HG02759 (cell line): ENCODE measurements around the gene LILRB2.
"Not testable (repeated sequence)": the region's sequence is repeated elsewhere in the genome, so short reads cannot be mapped to it uniquely, and the experiment has no call there.

Experiments used
- ATAC-seq: cut with Tn5 transposase; IDR thresholded peaks from one replicate; pipeline ENCODE4 v1.9.1; 2021; ENCODE audit warnings: mild to moderate bottlenecking, moderate library complexity; ENCODE audit not compliant: unreplicated experiment

LILRB2 gene

DNA sequence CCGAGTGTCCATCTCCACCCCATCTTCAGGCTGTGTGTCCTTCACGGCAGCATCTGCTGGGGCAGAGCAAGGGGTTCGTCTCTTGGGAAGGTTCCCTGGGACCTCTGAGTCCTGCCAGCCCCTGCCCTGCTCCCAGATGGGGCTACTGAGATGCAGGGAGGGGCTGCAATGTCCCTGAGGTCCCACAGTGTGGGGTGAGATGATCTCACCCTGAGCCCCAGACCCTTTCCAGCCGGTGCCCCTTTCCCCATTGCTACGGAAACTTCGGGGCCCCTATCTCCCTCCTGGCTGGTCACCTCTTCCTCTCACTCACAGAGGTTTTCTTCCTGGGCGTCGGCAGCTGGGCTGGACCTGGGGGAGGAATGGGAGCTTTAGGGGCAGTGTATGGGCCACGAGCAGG, 5.0 kb downstream of the LILRB2 start:
- ATAC-seq, result no peak

DNA sequence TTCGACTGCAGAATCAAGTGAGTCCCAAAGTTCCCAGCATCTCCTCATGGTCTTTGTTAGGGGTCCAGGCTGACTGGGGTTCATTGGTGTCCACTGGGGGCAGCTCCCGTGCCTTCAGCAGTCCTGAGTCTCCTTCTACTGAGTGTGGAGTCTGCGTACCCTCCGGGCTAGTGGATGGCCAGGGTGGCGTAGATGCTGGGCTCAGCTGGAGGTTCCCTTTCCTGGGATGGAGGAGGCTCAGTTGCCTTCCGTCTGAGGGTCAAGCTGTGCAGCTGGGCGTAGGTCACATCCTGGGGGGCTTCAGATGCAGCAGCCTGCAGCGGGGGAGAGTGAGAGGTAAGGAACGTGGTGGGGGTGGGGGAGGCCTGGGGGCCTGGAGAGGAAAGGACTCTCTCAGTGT, 6.4 kb downstream of the LILRB2 start:
- ATAC-seq, result not testable (repeated sequence)

DNA sequence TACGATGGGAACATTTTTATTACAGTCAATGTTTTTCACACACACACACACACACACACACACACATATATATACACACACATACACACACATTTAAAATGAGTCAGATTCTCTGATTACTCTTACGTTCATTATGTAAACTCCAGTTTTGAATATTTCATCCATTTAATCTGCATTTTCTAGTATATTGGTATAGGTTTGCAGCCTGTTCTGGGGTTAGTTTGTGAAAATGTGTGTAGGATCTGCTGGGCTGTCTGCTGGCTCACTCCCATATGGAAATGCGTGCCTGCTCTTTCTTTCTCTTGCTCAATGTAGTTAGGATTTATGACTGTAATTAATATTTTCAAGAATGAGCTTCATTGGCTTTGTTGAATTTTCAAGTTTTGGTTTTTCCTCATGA, 7.1 kb downstream of the LILRB2 start:
- no peak for ATAC-seq

DNA sequence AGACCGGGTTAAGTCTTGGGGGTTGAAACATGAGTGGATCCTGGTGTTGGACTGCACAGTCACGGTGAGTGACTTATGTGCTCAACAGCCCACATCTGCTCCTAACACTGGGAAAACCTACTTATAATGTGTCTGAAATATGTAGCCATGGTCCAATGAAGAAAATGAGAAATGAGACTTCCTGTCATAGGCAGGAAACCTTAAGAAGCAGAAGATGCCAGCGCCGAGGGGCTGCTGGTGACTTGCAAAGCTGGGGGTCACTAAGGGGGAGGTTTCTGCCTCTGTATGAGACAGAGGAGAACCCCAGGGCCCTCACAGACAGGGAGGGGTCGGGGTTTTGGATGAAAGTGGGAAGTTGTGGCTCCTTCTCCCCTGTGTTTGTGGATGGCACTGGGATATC, 8.7 kb downstream of the LILRB2 start:
- not testable (repeated sequence) for ATAC-seq

DNA sequence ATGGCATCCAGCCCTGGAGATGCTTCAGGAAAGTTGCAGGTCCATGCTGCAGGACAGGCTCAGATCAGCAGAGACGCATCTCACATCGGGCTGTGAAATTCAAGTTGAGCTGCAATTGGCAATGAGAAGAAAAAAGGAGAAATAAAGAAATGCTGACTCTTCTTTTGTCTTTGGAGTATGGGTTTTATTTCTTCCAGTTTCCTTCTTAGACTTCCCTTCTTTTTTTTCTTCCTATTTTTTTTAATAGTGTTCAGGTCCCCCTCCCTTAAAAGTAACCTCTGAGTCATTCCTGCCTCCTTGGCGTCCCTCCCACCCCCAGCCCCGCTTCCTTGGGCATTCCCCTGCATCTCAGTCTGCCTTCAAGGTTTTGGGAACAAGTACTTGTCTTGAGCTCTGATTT, 9.3 kb downstream of the LILRB2 start:
- ATAC-seq, result not testable (repeated sequence)

DNA sequence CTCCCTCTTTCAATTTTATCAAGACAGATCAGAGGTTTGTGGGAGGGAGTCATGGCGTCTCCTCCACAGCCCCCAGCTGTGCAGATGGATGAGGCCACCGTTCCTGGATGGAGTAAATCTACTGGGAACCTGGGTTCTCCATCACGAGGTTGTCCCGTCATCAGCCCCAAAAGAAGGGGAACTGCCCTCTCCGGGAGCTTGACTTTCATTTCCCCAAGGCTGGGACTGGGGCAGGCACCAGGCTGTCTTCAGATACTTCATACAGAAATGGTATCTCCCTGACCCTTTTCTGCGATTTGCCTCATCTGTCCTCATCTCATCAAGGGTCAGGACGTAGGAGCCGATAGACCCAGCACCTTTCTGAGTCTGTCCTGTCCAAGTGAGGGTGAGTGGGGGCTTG, 9.8 kb downstream of the LILRB2 start:
- no peak for ATAC-seq

GRCh38 chr19:54268936-54269335, 12.0 kb downstream of the LILRB2 start:
- ATAC-seq, result no peak

GRCh38 chr19:54266133-54266532, 14.8 kb downstream of the LILRB2 start:
- ATAC-seq, result no peak

- no peak for ATAC-seq
Observed at GRCh38 chr19:54262470-54262869, 18.4 kb downstream of the LILRB2 start.

DNA sequence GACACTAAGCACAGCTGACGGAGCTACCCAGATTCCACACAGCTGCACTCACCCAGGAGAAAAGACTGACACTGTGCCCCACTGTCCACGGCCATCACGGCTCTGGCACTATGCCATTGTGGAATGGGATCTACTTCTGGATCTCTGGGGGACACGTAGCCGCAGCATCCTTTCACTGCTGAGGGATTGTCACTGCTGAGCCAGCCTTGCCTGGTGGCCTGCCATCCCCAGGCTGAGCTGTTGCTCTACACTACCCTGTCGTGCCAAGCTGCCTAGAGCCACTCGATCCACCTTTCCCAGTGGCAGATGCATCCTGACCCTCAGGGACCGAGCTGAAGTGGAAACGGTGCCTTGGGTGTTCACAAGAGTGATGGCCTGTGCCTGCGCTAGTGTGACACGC, 18.8 kb downstream of the LILRB2 start:
- no peak for ATAC-seq

DNA sequence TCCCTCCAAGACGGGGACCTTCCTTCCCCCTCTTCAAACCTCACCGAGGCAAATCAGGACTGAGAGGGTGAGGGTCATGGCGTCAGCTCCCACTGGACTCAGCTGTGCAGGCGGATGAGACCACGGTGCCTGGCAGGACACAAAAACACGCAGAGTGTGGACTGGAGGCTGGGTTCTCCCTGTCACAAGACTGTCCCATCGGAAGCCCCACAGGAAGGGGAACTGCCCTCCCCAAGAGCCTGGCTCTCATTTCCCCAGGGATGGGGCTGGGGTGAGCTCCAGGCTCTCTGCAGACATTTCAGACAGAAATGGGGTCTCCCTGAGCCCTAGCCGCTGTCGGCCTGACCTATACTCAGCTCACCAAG, 23.8 kb downstream of the LILRB2 start, which contains the start of gene LILRB5:
TSS of gene LILRB5 (minus strand) at position 158 of the 365 bp plus-strand sequence. CDS start at position 78, 80 bp downstream.
- no peak for ATAC-seq

DNA sequence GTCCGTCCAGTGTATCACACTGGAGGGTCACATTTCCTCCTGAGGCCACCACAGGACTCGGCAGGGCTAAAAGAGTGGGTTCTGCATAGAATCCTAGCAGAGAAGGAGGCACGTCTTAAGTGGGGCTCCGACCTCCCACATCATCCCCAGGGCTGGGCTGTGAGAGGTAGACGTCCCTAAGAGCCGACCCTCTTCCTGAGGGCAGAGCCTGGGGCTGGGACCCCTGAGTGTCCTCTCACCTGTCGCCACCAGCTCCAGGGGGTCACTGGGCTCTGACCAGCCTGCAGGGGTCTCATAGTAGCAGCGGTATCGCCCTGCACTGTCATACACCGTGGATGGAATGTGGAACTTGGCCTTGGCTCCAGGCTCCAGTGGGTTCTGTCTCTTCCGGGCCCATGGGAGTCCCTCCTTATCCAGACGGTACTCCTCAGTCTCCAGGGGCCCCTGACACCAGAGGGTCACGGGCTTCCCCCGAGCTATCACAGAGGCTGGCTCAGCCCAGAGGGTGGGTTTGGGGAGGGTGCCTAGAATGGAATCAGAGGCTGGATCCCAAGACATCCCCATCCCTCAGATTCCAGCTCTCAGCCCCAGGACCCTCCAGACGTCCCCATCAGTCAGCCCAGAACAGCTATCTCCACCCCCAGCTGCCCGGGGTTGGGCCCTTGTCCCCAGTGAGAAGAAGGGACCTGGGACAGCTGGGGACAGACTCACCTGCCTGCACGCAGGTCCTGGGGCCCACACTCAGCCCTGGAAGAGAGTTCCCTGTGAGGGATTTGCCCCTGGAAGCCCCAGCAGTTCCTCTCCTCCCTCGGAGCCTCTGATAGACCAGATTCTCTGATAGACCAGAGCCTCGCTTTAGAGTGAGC, 24.4 kb downstream of the LILRB2 start:
- ATAC-seq, result no peak

- no peak for ATAC-seq
Observed at GRCh38 chr19:54255105-54255775, 25.7 kb downstream of the LILRB2 start.

GRCh38 chr19:54254195-54254906, 26.6 kb downstream of the LILRB2 start:
- no peak for ATAC-seq

GRCh38 chr19:54253331-54254194, 27.3 kb downstream of the LILRB2 start:
- no peak for ATAC-seq

DNA sequence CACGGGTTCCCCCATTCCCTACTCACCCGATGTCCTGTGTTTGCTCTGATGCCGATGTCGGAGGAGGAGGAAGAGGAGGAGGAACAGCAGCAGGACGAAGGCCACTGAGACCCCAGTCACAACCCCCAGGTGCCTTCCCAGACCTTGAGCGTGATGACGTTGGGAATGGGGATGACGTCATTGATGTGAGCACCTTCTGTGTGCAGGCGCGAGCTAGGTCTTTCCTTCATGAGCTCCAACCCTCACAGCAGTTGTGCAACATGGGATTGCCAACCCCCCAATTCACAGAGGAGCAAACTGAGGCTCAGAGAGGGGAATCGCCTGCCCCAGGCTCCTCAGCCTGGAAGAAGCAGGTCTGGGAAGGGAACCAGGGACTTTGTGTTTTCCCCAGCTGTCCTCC, 28.1 kb downstream of the LILRB2 start:
- no peak for ATAC-seq

DNA sequence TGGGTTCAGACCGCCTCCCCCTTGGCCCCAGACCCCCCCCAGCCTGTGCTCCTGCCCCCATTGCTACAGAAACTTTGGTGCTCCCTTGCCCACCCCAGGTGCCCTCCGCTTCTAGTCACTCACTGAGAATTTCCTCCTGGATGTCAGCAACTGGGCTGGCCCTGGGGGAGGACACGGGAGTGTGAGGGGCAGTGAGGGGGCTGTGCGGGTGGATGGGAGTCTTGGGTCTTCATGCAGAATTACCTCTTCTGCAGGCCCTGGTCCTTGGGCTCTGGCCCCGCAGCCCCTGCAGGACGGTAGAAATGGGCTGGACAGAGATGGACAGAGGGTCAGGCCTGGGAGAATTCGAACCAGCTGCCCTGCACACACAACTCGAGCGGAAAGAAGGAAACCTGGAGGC, 28.7 kb downstream of the LILRB2 start:
- ATAC-seq, result no peak

DNA sequence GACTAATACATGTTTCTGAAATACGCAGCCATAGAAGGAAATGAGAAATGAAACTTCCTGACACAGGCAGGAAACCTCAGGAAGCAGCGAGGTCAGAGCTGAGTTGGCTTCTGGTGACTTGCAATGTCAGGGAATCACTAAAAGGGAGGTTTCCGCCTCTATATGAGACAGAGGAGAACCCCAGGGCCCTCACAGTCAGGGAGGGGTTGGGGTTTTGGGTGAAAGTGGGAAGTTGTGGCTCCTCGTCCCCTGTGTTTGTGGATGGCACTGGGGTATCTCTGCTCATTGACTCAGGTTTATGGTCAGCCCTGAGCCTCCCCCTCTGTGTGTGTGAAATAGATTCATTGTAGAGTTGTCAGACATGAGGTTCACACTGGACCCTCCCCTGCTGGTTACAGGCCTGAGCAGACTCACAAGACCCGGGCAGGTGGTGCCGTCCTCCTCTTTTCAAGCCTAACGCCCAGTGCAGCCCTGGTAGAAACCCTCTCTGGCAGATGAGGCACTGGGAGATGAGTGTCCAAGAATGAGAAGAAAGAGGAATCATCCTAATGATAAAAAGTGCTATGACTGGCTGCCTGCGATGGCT, 32.8 kb downstream of the LILRB2 start:
- no peak for ATAC-seq

GRCh38 chr19:54247106-54247930, 33.6 kb downstream of the LILRB2 start:
- ATAC-seq, result no peak
